ENCODE measurements around the gene C8A. TPM values are rescaled to one million over a fixed set of nuclear protein-coding genes. Genes with fewer than 3 reads are reported as not detected.

The C8A gene
- total RNA-seq, 1 experiment from 2014 or later = not detected

DNA sequence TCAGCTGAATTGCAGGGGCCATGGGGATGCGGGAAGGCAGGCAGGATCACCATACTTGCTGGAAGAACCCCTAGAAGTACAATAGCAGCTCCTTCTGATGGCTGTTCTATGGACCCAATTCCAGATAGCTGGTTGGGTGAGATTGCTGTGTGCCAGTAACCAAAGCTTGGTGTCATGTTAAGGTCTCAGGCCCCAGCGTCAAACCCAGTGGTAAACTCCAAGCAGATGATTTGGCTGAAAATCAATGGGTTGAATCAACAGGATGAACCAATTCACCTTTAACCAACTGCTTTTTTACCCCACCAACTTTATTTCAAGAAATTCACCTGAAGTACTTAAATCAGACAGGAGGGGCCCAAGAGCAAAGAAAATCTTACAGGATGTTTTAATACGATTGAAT is 73.4 kb downstream of the C8A start:
- H3K4me1 Mint-ChIP-seq (ENCODE audit: low read depth, unreplicated experiment) = no peaks in the 10 kb centered on the region
- no peaks in the 10 kb centered on the region for H3K36me3 Mint-ChIP-seq (ENCODE audit: insufficient read depth, unreplicated experiment)
- no TSS peak for BruUV-seq (replicated peaks)
- intact Hi-C loops (cut with micrococcal nuclease; ENCODE audit: unreplicated experiment) = no loop called here
- H3K9me3 Mint-ChIP-seq (ENCODE audit: low read depth, unreplicated experiment) = peaks cover 8% of the 10 kb centered on the region
- TF ChIP-seq, protein P1, sequence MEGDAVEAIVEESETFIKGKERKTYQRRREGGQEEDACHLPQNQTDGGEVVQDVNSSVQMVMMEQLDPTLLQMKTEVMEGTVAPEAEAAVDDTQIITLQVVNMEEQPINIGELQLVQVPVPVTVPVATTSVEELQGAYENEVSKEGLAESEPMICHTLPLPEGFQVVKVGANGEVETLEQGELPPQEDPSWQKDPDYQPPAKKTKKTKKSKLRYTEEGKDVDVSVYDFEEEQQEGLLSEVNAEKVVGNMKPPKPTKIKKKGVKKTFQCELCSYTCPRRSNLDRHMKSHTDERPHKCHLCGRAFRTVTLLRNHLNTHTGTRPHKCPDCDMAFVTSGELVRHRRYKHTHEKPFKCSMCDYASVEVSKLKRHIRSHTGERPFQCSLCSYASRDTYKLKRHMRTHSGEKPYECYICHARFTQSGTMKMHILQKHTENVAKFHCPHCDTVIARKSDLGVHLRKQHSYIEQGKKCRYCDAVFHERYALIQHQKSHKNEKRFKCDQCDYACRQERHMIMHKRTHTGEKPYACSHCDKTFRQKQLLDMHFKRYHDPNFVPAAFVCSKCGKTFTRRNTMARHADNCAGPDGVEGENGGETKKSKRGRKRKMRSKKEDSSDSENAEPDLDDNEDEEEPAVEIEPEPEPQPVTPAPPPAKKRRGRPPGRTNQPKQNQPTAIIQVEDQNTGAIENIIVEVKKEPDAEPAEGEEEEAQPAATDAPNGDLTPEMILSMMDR (IDR thresholded peaks at IDR 0.05; ENCODE audit: unreplicated experiment) = no peak
- H3K27ac Mint-ChIP-seq (ENCODE audit: unreplicated experiment) = no peak overlapping the region
- H3K4me3 Mint-ChIP-seq (ENCODE audit: low read depth, unreplicated experiment) = no peak overlapping the region
- CTCF ChIA-PET = no interaction called here
- no peak for DNase-seq
- no peaks in the 10 kb centered on the region for H3K27me3 Mint-ChIP-seq (ENCODE audit: unreplicated experiment)

- no TSS peak for BruUV-seq (replicated peaks)
- Mint-ChIP-seq H3K36me3 (ENCODE audit: insufficient read depth, unreplicated experiment) (no peaks in the 10 kb centered on the region), H3K4me1 (ENCODE audit: low read depth, unreplicated experiment) (no peaks in the 10 kb centered on the region), H3K4me3 (ENCODE audit: low read depth, unreplicated experiment) (no peak overlapping the region), H3K27ac (ENCODE audit: unreplicated experiment) (no peak overlapping the region), H3K9me3 (ENCODE audit: low read depth, unreplicated experiment) (peaks cover 5% of the 10 kb centered on the region), H3K27me3 (ENCODE audit: unreplicated experiment) (no peaks in the 10 kb centered on the region)
- DNase-seq = no peak
- CTCF ChIA-PET = no interaction called here
- intact Hi-C loops (cut with micrococcal nuclease; ENCODE audit: unreplicated experiment) = no loop called here
- TF ChIP-seq, protein P1 (IDR thresholded peaks at IDR 0.05; ENCODE audit: unreplicated experiment) = no peak
Observed at GRCh38 chr1:56929492-56929891, 74.9 kb downstream of the C8A start.

DNA sequence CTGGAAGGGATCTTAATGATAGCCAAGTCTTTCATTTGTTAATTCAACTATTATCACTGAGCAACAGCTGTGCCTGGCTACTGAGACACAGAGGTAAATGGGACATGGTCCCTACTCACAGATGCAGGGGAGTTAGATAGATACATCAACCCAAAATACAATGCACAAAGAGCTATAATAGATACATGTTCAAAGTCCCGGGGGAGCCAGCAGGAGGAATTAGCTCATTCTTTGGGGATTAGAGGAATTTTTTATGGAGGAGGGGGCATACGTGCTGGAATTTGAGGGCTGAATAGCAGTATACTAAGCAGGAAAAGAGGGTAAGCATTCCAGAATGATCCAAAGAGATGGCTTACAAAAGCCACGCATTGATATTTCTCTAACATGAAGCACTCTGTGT is 76.6 kb downstream of the C8A start:
- Mint-ChIP-seq H3K27ac (ENCODE audit: unreplicated experiment) (no peak overlapping the region), H3K27me3 (ENCODE audit: unreplicated experiment) (no peaks in the 10 kb centered on the region), H3K4me1 (ENCODE audit: low read depth, unreplicated experiment) (no peaks in the 10 kb centered on the region), H3K9me3 (ENCODE audit: low read depth, unreplicated experiment) (peaks cover 5% of the 10 kb centered on the region), H3K36me3 (ENCODE audit: insufficient read depth, unreplicated experiment) (no peaks in the 10 kb centered on the region), H3K4me3 (ENCODE audit: low read depth, unreplicated experiment) (no peak overlapping the region)
- CTCF ChIA-PET = interaction anchor here (0.6 kb wide), 1 partner anchor 966 kb away, joined by 3 read pairs; no protein-coding TSS in a partner anchor
- intact Hi-C loops (cut with micrococcal nuclease; ENCODE audit: unreplicated experiment) = no loop called here
- DNase-seq = no peak
- TF ChIP-seq, protein P1 (IDR thresholded peaks at IDR 0.05; ENCODE audit: unreplicated experiment) = no peak
- no TSS peak for BruUV-seq (replicated peaks)

DNA sequence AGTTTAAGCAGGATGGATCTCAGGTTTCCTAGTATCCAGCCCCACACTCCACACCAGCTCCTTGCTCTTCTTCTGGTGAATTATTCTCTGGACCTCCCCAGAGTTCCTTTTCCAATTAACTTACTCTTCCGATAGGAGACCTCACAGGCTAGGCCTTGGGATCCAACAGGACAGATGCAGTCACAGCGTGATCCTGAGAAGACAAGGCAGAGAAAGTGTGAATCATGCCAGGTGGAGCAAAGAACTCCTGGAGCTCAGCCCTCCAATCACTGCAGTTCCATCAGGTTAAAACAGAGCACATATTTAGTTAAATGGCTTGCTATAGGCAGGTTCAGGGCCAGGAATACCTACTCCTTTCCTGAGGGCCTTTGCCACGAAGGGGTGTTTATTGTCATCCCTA is 77.1 kb downstream of the C8A start:
- H3K27me3 Mint-ChIP-seq (ENCODE audit: unreplicated experiment) = no peaks in the 10 kb centered on the region
- H3K36me3 Mint-ChIP-seq (ENCODE audit: insufficient read depth, unreplicated experiment) = no peaks in the 10 kb centered on the region
- no peak overlapping the region for H3K27ac Mint-ChIP-seq (ENCODE audit: unreplicated experiment)
- no TSS peak for BruUV-seq (replicated peaks)
- H3K9me3 Mint-ChIP-seq (ENCODE audit: low read depth, unreplicated experiment) = peaks cover 5% of the 10 kb centered on the region
- DNase-seq = no peak
- CTCF ChIA-PET = interaction anchor here (0.6 kb wide), 1 partner anchor 966 kb away, joined by 3 read pairs; no protein-coding TSS in a partner anchor
- no peak overlapping the region for H3K4me3 Mint-ChIP-seq (ENCODE audit: low read depth, unreplicated experiment)
- TF ChIP-seq, protein P1 (IDR thresholded peaks at IDR 0.05; ENCODE audit: unreplicated experiment) = no peak
- no peaks in the 10 kb centered on the region for H3K4me1 Mint-ChIP-seq (ENCODE audit: low read depth, unreplicated experiment)
- intact Hi-C loops (cut with micrococcal nuclease; ENCODE audit: unreplicated experiment) = no loop called here
